MG63 (cell line): ENCODE results near the gene TMEM69. TPM values are rescaled to one million over a fixed set of nuclear protein-coding genes. Genes with fewer than 3 reads are reported as not detected.
A peak's percentile ranks its signal among the peaks of the same experiment; 100 is the strongest.

Source experiments
- DNase-seq: peaks from one replicate; pipeline ENCODE4 v3.0.0-alpha.2; 2020
- H3K27me3 ChIP-seq: fragments of 250-450 bp; sonication (Bioruptor Pico); 2 replicates; pipeline ENCODE4 v1.5.1; 2020; ENCODE audit warnings: mild to moderate bottlenecking, moderate library complexity
- H3K36me3 ChIP-seq: fragments of 250-450 bp; sonication (Bioruptor Pico); 2 replicates; pipeline ENCODE4 v1.5.1; 2020; ENCODE audit warnings: mild to moderate bottlenecking, moderate library complexity
- H3K4me3 ChIP-seq: fragments of 250-450 bp; sonication (Bioruptor Pico); 2 replicates; pipeline ENCODE4 v1.5.1; 2020; ENCODE audit warnings: mild to moderate bottlenecking, moderate library complexity
- H3K9me3 ChIP-seq: fragments of 250-450 bp; sonication (Bioruptor Pico); 2 replicates; pipeline ENCODE4 v1.5.1; 2020; ENCODE audit warnings: mild to moderate bottlenecking, moderate library complexity
- total RNA-seq: library from RNA; depleted of rRNA; stranded (reverse); fragments of >200 nt; shearing (Covaris generic); gene quantifications from 2 replicates; pipeline ENCODE4 v1.2.3, GENCODE V29; 2014; ENCODE audit warnings: low replicate concordance; rRNA removed

Gene TMEM69, protein sequence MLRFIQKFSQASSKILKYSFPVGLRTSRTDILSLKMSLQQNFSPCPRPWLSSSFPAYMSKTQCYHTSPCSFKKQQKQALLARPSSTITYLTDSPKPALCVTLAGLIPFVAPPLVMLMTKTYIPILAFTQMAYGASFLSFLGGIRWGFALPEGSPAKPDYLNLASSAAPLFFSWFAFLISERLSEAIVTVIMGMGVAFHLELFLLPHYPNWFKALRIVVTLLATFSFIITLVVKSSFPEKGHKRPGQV
- 13.7 and 21.7 TPM in 2 replicates for total RNA-seq

GRCh38 chr1:45687754-45688740 is at the start of gene TMEM69:
TSS of gene TMEM69 (plus strand) at chr1:45688181. CDS start at chr1:45691069, 2,888 bp downstream.
- Histone ChIP-seq H3K4me3 (peak within 1 kb of the TSS; percentile 99), H3K9me3 (no peaks in the 10 kb centered on the region), H3K36me3 (peaks cover 31% of the 10 kb centered on the region), H3K27me3 (no peaks in the 10 kb centered on the region)
- DNase-seq: peak; percentile 80

GRCh38 chr1:45640293-45640692 is 47.7 kb upstream of the TMEM69 start:
- no peaks in the 10 kb centered on the region for H3K9me3 ChIP-seq
- no peaks in the 10 kb centered on the region for H3K27me3 ChIP-seq
- no peak overlapping the region for H3K4me3 ChIP-seq
- no peak for DNase-seq
- peaks cover 63% of the 10 kb centered on the region for H3K36me3 ChIP-seq

- DNase-seq: no peak
- Histone ChIP-seq H3K4me3 (no peak overlapping the region), H3K9me3 (no peaks in the 10 kb centered on the region), H3K36me3 (peaks cover 47% of the 10 kb centered on the region), H3K27me3 (no peaks in the 10 kb centered on the region)
Observed at GRCh38 chr1:45643321-45643720, 44.7 kb upstream of the TMEM69 start.

GRCh38 chr1:45643978-45644377 is 44.0 kb upstream of the TMEM69 start:
- H3K9me3 ChIP-seq: no peaks in the 10 kb centered on the region
- DNase-seq: no peak
- peaks cover 44% of the 10 kb centered on the region for H3K36me3 ChIP-seq
- no peaks in the 10 kb centered on the region for H3K27me3 ChIP-seq
- H3K4me3 ChIP-seq: no peak overlapping the region

DNA sequence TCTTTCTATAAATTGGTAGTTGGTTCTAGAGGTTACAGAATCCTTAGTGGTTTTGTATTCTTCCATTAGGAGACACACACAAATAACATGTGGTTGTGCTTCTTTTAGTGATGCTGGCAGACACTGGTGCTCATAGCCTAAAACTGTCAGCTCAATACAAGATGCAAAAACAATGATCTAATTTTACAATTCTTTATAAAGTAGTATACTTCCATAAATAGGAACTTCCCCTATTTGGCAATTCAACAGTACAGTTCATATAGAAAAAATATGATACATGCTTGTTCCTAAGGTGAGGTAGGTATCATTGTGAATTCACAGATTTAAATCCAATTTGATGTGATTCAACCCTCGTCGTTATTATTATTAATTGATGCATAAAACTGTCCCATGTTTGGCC is 43.3 kb upstream of the TMEM69 start:
- H3K36me3 ChIP-seq: peaks cover 48% of the 10 kb centered on the region
- no peaks in the 10 kb centered on the region for H3K27me3 ChIP-seq
- no peak for DNase-seq
- no peak overlapping the region for H3K4me3 ChIP-seq
- no peaks in the 10 kb centered on the region for H3K9me3 ChIP-seq

- Histone ChIP-seq H3K36me3 (peaks cover 49% of the 10 kb centered on the region), H3K27me3 (no peaks in the 10 kb centered on the region), H3K9me3 (no peaks in the 10 kb centered on the region), H3K4me3 (no peak overlapping the region)
- DNase-seq: no peak
Observed at GRCh38 chr1:45647248-45648021, 40.5 kb upstream of the TMEM69 start.

DNA sequence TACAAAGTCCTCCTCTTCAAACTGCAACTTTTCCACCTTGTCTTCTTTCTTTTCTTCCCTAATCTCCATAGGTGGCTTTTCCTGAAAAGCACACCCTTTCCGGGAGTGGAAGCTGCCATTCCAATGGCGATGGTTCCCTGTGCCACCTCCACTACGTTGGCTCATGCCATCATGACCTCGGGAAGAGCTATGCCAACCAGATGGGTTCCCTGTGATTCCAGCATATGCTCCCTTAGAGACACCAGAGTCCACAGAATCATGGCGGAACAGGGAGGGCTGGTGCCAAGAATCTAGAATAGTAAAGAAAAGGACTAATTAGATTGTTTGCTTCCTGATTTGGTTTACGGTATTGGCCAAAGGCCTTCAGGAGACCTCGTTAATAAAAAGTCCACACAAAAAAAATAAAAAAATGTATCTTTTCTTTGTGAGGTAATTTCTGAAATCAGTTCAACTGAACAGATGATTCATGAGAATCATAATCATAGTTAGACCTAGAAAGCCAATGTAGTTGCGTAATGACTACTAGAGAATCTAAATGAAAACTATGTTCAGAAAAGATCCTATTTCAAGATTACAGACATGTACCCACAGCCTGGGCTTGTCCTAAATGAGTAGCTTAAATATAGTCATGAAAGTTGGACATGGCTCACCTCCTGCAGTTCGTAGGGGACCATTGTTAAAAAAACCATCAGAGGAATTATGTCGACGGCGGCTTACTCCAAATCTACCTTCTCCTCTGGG is 33.3 kb upstream of the TMEM69 start:
- no peak for DNase-seq
- Histone ChIP-seq H3K4me3 (no peak overlapping the region), H3K36me3 (peaks cover 82% of the 10 kb centered on the region), H3K9me3 (no peaks in the 10 kb centered on the region; the same call in 1 of the 2 replicates), H3K27me3 (no peaks in the 10 kb centered on the region)

- no peaks in the 10 kb centered on the region for H3K27me3 ChIP-seq
- H3K9me3 ChIP-seq: no peaks in the 10 kb centered on the region; the same call in 1 of the 2 replicates
- H3K4me3 ChIP-seq: no peak overlapping the region
- no peak for DNase-seq
- H3K36me3 ChIP-seq: peaks cover 77% of the 10 kb centered on the region
Observed at GRCh38 chr1:45656573-45657226, 31.3 kb upstream of the TMEM69 start.

- no peaks in the 10 kb centered on the region; the same call in 1 of the 2 replicates for H3K9me3 ChIP-seq
- H3K36me3 ChIP-seq: peaks cover 70% of the 10 kb centered on the region
- H3K4me3 ChIP-seq: no peak overlapping the region
- no peak for DNase-seq
- H3K27me3 ChIP-seq: no peaks in the 10 kb centered on the region
Observed at GRCh38 chr1:45658171-45658570, 29.8 kb upstream of the TMEM69 start.

GRCh38 chr1:45659222-45659621 is 28.8 kb upstream of the TMEM69 start:
- Histone ChIP-seq H3K36me3 (peaks cover 64% of the 10 kb centered on the region), H3K9me3 (no peaks in the 10 kb centered on the region; the same call in 1 of the 2 replicates), H3K4me3 (no peak overlapping the region), H3K27me3 (no peaks in the 10 kb centered on the region)
- DNase-seq: no peak

GRCh38 chr1:45660336-45660735 is 27.6 kb upstream of the TMEM69 start:
- Histone ChIP-seq H3K36me3 (peaks cover 55% of the 10 kb centered on the region), H3K27me3 (no peaks in the 10 kb centered on the region), H3K4me3 (no peak overlapping the region), H3K9me3 (no peaks in the 10 kb centered on the region)
- DNase-seq: no peak

DNA sequence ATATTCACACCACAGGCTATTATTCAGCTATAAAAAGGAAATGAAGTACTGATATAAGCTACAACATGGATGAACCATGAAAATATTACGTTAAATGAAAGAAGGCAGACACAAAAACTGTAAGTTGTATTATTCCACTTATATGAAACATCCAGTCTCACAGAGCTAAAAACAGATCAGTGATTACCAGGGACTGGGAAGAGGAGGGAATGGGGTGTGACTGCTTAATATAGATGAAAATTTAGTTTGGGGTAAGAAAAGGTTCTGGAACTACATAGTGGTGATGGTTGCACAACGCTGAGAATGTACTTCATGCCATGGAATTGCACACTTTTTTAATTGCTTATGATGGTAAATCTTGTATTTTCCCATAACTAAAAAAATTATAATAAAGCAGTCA is 21.1 kb upstream of the TMEM69 start:
- Histone ChIP-seq H3K27me3 (no peaks in the 10 kb centered on the region), H3K4me3 (no peak overlapping the region), H3K9me3 (no peaks in the 10 kb centered on the region), H3K36me3 (peaks cover 9% of the 10 kb centered on the region; the same call in 1 of the 2 replicates)
- DNase-seq: no peak

GRCh38 chr1:45667321-45668111 is 20.5 kb upstream of the TMEM69 start:
- Histone ChIP-seq H3K27me3 (no peaks in the 10 kb centered on the region), H3K36me3 (peaks cover 9% of the 10 kb centered on the region; the same call in 1 of the 2 replicates), H3K4me3 (no peak overlapping the region), H3K9me3 (no peaks in the 10 kb centered on the region)
- no peak for DNase-seq

DNA sequence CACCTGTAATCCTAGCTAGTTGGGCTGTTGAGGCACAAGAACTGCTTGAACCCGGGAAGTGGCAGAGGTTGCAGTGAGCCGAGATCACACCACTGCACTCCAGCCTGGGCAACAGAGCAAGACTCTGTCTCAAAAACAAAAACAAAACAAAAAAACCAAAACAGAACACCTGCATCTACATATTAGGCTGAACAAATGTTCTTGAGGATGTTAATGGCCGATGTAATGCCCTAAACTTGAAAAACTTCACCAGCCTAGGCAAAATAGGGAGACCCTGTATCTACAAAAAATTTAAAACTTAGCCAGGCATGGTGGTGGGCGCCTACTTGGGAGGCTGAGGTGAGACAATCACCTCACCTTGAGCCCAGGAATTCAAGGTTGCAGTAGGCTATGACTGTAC is 19.5 kb upstream of the TMEM69 start:
- Histone ChIP-seq H3K27me3 (no peaks in the 10 kb centered on the region), H3K36me3 (peaks cover 6% of the 10 kb centered on the region; the same call in 1 of the 2 replicates), H3K9me3 (no peaks in the 10 kb centered on the region), H3K4me3 (no peak overlapping the region)
- no peak for DNase-seq

DNA sequence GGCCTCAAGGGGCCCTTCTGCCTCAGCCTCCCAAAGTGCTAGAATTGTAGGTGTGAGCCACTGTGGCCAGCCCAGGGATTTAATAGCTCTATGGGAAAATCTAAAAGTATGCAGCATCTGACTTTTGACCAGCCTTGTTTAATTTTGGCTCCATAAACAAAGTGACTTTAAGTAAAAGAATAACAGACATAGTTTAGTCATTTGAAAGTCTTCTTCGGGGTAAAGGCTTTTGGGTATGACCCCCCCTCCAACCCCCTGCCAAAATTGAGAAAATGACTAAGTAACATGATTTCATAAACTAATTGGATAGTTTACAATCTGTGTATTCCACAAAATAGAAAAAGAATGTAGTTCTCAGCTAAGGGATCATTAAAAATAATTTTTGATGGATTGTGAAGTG is 18.6 kb upstream of the TMEM69 start:
- Histone ChIP-seq H3K9me3 (no peaks in the 10 kb centered on the region), H3K27me3 (no peaks in the 10 kb centered on the region), H3K36me3 (peaks cover 9% of the 10 kb centered on the region; the same call in 1 of the 2 replicates), H3K4me3 (no peak overlapping the region)
- DNase-seq: peak; percentile 23
